Testis (tissue), 2 donors: ENCODE results near the gene MEAF6.

Experiments
- POLR2A ChIP-seq: fragments of 450-650 bp; IDR thresholded peaks from one replicate; pipeline ENCODE4 v1.6.1; 2017; ENCODE audit warnings: antibody characterized with exemption, mild to moderate bottlenecking, moderate library complexity
- TF ChIP-seq, protein P1 (sequence below), 3 experiments: fragments of 450-650 bp in 2 of 3; fragments of 200-600 bp in 1 of 3; sonication (generic) in 1 of 3; IDR thresholded peaks; one replicate each; pipeline ENCODE4 v1.5.1; 2016 to 2019; ENCODE audit warnings: antibody characterized with exemption in 3 of 3, mild to moderate bottlenecking in 2 of 3, moderate library complexity in 1 of 3

DNA sequence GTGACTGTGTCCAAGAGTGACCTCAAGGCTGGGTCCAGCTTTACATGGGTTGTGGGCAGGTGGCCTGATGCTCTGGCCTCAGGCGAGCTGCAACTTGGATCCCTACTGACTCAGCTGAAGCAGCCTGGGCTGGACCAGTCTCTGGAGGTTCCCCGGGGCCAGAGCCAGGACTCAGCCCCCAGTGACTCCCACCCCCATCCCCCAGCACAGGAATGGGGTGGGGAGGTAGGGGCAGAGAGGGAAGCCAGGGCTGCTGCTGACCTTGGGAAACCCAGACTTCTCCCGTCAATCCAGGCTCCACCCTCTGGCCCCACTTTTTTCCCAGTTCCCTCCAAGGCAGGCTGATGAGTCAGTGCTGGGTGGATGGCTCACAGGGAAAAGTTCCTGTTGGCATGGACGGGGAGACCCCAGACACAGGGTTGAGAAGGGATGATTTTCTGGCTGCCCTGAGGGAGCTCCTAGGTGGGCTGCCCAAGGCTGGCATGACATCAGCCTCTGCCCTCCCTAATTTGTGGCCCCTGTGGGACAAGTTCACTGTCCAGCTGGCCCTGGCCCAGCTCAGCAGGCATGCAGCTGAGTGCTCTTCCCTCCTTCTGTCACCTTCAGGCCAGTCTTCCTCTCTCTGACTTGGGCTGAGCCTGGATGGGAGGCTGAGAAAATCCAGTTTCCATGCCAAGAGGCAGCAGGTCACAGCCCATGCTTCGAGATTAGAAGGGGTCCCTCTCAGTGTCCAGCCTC lies 37.9 kb downstream of the MEAF6 start:
- TF ChIP-seq, protein P1, sequence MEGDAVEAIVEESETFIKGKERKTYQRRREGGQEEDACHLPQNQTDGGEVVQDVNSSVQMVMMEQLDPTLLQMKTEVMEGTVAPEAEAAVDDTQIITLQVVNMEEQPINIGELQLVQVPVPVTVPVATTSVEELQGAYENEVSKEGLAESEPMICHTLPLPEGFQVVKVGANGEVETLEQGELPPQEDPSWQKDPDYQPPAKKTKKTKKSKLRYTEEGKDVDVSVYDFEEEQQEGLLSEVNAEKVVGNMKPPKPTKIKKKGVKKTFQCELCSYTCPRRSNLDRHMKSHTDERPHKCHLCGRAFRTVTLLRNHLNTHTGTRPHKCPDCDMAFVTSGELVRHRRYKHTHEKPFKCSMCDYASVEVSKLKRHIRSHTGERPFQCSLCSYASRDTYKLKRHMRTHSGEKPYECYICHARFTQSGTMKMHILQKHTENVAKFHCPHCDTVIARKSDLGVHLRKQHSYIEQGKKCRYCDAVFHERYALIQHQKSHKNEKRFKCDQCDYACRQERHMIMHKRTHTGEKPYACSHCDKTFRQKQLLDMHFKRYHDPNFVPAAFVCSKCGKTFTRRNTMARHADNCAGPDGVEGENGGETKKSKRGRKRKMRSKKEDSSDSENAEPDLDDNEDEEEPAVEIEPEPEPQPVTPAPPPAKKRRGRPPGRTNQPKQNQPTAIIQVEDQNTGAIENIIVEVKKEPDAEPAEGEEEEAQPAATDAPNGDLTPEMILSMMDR (IDR thresholded peaks at IDR 0.05), result no peak
- TF ChIP-seq POLR2A, result no peak
